ENCODE results near the gene SLC38A9.

DNA sequence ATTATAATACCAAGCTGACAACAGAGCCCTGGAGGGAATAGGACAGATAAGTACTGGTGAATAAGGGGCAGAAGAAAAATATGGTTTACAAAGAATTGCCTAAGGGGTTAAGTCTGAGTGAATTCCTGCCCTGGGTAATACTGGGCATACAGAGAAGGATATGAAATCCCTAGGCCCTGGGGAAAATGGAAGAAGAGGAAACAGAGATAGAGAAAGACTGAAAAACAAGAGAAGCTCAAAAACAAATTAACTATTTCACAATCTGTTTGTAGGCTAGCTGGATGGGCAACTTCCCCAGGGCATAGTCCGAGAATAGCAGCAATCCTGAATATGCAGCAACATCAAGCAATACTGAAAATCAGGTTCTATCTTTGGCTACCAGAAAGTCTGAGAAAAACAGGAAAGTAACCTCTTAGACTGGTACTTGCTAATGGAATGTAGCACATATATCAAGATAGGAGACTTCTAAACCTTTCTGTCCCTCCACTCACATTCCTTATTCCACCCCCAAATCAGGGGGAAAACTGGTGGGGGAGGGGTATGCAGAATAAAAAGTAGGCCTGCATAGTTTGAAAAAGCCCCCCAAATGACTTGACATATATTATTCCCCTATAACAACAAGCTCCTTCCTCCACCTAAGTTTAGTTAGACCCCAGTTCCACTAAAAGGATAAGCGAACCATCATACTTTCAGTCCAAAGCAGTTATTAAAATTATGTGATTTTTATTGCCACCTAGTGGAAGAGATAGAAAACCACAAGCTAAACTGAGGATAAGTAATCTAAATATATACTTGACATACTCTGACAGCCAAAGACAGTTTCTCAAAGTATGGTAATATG, 20.6 kb downstream of the SLC38A9 start:
- TF ChIP-seq, protein P1, sequence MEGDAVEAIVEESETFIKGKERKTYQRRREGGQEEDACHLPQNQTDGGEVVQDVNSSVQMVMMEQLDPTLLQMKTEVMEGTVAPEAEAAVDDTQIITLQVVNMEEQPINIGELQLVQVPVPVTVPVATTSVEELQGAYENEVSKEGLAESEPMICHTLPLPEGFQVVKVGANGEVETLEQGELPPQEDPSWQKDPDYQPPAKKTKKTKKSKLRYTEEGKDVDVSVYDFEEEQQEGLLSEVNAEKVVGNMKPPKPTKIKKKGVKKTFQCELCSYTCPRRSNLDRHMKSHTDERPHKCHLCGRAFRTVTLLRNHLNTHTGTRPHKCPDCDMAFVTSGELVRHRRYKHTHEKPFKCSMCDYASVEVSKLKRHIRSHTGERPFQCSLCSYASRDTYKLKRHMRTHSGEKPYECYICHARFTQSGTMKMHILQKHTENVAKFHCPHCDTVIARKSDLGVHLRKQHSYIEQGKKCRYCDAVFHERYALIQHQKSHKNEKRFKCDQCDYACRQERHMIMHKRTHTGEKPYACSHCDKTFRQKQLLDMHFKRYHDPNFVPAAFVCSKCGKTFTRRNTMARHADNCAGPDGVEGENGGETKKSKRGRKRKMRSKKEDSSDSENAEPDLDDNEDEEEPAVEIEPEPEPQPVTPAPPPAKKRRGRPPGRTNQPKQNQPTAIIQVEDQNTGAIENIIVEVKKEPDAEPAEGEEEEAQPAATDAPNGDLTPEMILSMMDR (conservative IDR thresholded peaks at IDR 0.05 in 1 of 2, IDR thresholded peaks at IDR 0.05 in 1 of 2; ENCODE audit: low read depth in 1 of 2, low read length in 2 of 2): peak in 1 of 2 donors; percentile 50
- TF ChIP-seq EZH2 (IDR thresholded peaks at IDR 0.05; ENCODE audit: low read length, missing control alignments): no peak
